ENCODE results near the gene KDM5B.

GRCh38 chr1:202750761-202751160, 57.5 kb downstream of the KDM5B start:
- no peak for TF ChIP-seq CTCF (IDR thresholded peaks at IDR 0.05)
- no peak for TF ChIP-seq ZFX (IDR thresholded peaks at IDR 0.05; ENCODE audit: borderline replicate concordance)
